Activated T-cell treated with anti-CD3 and anti-CD28 coated beads, Interleukin-2, amount 50 U/mL, for 4 hours (primary cell): Measurements from ENCODE around the gene CDH6. TPM values are rescaled to one million over a fixed set of nuclear protein-coding genes. Genes with fewer than 3 reads are reported as not detected.

ENCODE experiments used
- ATAC-seq, 2 donors: fragments of 200-7000 bp; cut with Tn5 transposase; one replicate each; pipeline ENCODE4 v1.10.0; 2021
- DNase-seq: peaks from one replicate; pipeline ENCODE4 v3.0.0-alpha.2; 2020
- H3K27me3 Mint-ChIP-seq: one replicate; pipeline ENCODE4 v1.8.0; 2021; ENCODE audit warnings: low read depth, mixed read lengths
- H3K36me3 Mint-ChIP-seq: one replicate; pipeline ENCODE4 v1.8.0; 2022; ENCODE audit warnings: mixed read lengths; ENCODE audit not compliant: insufficient read depth
- H3K4me1 Mint-ChIP-seq: one replicate; pipeline ENCODE4 v1.8.0; 2021; ENCODE audit warnings: low read depth, mixed read lengths
- H3K4me3 Mint-ChIP-seq: one replicate; pipeline ENCODE4 v1.8.0; 2021; ENCODE audit warnings: mild to moderate bottlenecking, moderate library complexity, mixed read lengths
- H3K9me3 Mint-ChIP-seq: one replicate; pipeline ENCODE4 v1.8.0; 2021; ENCODE audit warnings: mixed read lengths
- total RNA-seq, 3 donors: library from RNA; stranded (reverse); gene quantifications; one replicate each; pipeline ENCODE4 v1.2.1, GENCODE V29; 2021

CDH6 gene
- total RNA-seq, 3 donors from 2014 or later: not detected

- Mint-ChIP-seq H3K4me3 (no peak overlapping the region), H3K4me1 (no peaks in the 10 kb centered on the region), H3K36me3 (no peaks in the 10 kb centered on the region), H3K27me3 (no peaks in the 10 kb centered on the region), H3K9me3 (no peaks in the 10 kb centered on the region)
- ATAC-seq (no peak), DNase-seq (no peak)
Measured at GRCh38 chr5:31291323-31291854, 97.9 kb downstream of the CDH6 start.

GRCh38 chr5:31300501-31300900 is 107.0 kb downstream of the CDH6 start:
- no peaks in the 10 kb centered on the region for H3K9me3 Mint-ChIP-seq

GRCh38 chr5:31301833-31302232 is 108.3 kb downstream of the CDH6 start:
- ATAC-seq (no peak), DNase-seq (no peak)
- H3K4me1 Mint-ChIP-seq: no peaks in the 10 kb centered on the region
- H3K4me3 Mint-ChIP-seq: no peak overlapping the region
- H3K27me3 Mint-ChIP-seq: peaks cover 3% of the 10 kb centered on the region
- H3K9me3 Mint-ChIP-seq: no peaks in the 10 kb centered on the region
- no peaks in the 10 kb centered on the region for H3K36me3 Mint-ChIP-seq

More at GRCh38 chr5:31300501-31300900, 107.0 kb downstream of the CDH6 start:
- no peak overlapping the region for H3K4me3 Mint-ChIP-seq
- DNase-seq: no peak
- H3K4me1 Mint-ChIP-seq: no peaks in the 10 kb centered on the region
- H3K27me3 Mint-ChIP-seq: peaks cover 3% of the 10 kb centered on the region
- no peak for ATAC-seq
- no peaks in the 10 kb centered on the region for H3K36me3 Mint-ChIP-seq

- DNase-seq (no peak), ATAC-seq (no peak)
- no peaks in the 10 kb centered on the region for H3K9me3 Mint-ChIP-seq
- H3K4me3 Mint-ChIP-seq: no peak overlapping the region
- no peaks in the 10 kb centered on the region for H3K4me1 Mint-ChIP-seq
- H3K36me3 Mint-ChIP-seq: no peaks in the 10 kb centered on the region
- H3K27me3 Mint-ChIP-seq: no peaks in the 10 kb centered on the region
Measured at GRCh38 chr5:31303688-31304087, 110.2 kb downstream of the CDH6 start.

GRCh38 chr5:31317665-31318064 is 124.2 kb downstream of the CDH6 start:
- no peak for ATAC-seq
- Mint-ChIP-seq H3K27me3 (peaks cover 2% of the 10 kb centered on the region), H3K4me1 (no peaks in the 10 kb centered on the region), H3K4me3 (no peak overlapping the region), H3K36me3 (no peaks in the 10 kb centered on the region), H3K9me3 (peaks cover 7% of the 10 kb centered on the region)
- no peak for DNase-seq

GRCh38 chr5:31319335-31319734 is 125.8 kb downstream of the CDH6 start:
- no peaks in the 10 kb centered on the region for H3K4me1 Mint-ChIP-seq
- peaks cover 7% of the 10 kb centered on the region for H3K9me3 Mint-ChIP-seq
- peaks cover 2% of the 10 kb centered on the region for H3K27me3 Mint-ChIP-seq
- no peaks in the 10 kb centered on the region for H3K36me3 Mint-ChIP-seq
- no peak for ATAC-seq
- DNase-seq: no peak
- H3K4me3 Mint-ChIP-seq: no peak overlapping the region

- no peak for DNase-seq
- Mint-ChIP-seq H3K4me3 (no peak overlapping the region), H3K27me3 (peaks cover 2% of the 10 kb centered on the region), H3K36me3 (no peaks in the 10 kb centered on the region), H3K4me1 (no peaks in the 10 kb centered on the region), H3K9me3 (peaks cover 2% of the 10 kb centered on the region)
- ATAC-seq: no peak
Measured at GRCh38 chr5:31322946-31323345, 129.5 kb downstream of the CDH6 start.

GRCh38 chr5:31324842-31325241 is 131.4 kb downstream of the CDH6 start:
- peaks cover 2% of the 10 kb centered on the region for H3K27me3 Mint-ChIP-seq
- no peaks in the 10 kb centered on the region for H3K4me1 Mint-ChIP-seq
- no peak overlapping the region for H3K4me3 Mint-ChIP-seq
- no peaks in the 10 kb centered on the region for H3K36me3 Mint-ChIP-seq
- DNase-seq (no peak), ATAC-seq (no peak)
- no peaks in the 10 kb centered on the region for H3K9me3 Mint-ChIP-seq

GRCh38 chr5:31328040-31328733 is 134.7 kb downstream of the CDH6 start:
- Mint-ChIP-seq H3K4me1 (no peaks in the 10 kb centered on the region), H3K27me3 (no peaks in the 10 kb centered on the region), H3K4me3 (no peak overlapping the region), H3K36me3 (no peaks in the 10 kb centered on the region), H3K9me3 (no peaks in the 10 kb centered on the region)
- DNase-seq (no peak), ATAC-seq (no peak)

- H3K4me3 Mint-ChIP-seq: no peak overlapping the region
- H3K4me1 Mint-ChIP-seq: no peaks in the 10 kb centered on the region
- H3K27me3 Mint-ChIP-seq: no peaks in the 10 kb centered on the region
- DNase-seq (no peak), ATAC-seq (no peak)
- no peaks in the 10 kb centered on the region for H3K9me3 Mint-ChIP-seq
- no peaks in the 10 kb centered on the region for H3K36me3 Mint-ChIP-seq
Measured at GRCh38 chr5:31329715-31330114, 136.2 kb downstream of the CDH6 start.

GRCh38 chr5:31332160-31332559 is 138.7 kb downstream of the CDH6 start:
- no peaks in the 10 kb centered on the region for H3K36me3 Mint-ChIP-seq

GRCh38 chr5:31333475-31333874 is 140.0 kb downstream of the CDH6 start:
- H3K27me3 Mint-ChIP-seq: no peaks in the 10 kb centered on the region
- H3K9me3 Mint-ChIP-seq: no peaks in the 10 kb centered on the region
- H3K4me3 Mint-ChIP-seq: no peak overlapping the region
- no peak for DNase-seq
- no peak for ATAC-seq
- no peaks in the 10 kb centered on the region for H3K36me3 Mint-ChIP-seq
- no peaks in the 10 kb centered on the region for H3K4me1 Mint-ChIP-seq

More at GRCh38 chr5:31332160-31332559, 138.7 kb downstream of the CDH6 start:
- ATAC-seq (no peak), DNase-seq (no peak)
- no peaks in the 10 kb centered on the region for H3K27me3 Mint-ChIP-seq
- no peaks in the 10 kb centered on the region for H3K4me1 Mint-ChIP-seq
- H3K9me3 Mint-ChIP-seq: no peaks in the 10 kb centered on the region
- H3K4me3 Mint-ChIP-seq: no peak overlapping the region

GRCh38 chr5:31334061-31334860 is 140.8 kb downstream of the CDH6 start:
- Mint-ChIP-seq H3K9me3 (no peaks in the 10 kb centered on the region), H3K4me1 (no peaks in the 10 kb centered on the region), H3K36me3 (no peaks in the 10 kb centered on the region), H3K27me3 (peaks cover 2% of the 10 kb centered on the region), H3K4me3 (no peak overlapping the region)
- DNase-seq (no peak), ATAC-seq (no peak)

- no peaks in the 10 kb centered on the region for H3K36me3 Mint-ChIP-seq
- no peak overlapping the region for H3K4me3 Mint-ChIP-seq
- H3K9me3 Mint-ChIP-seq: no peaks in the 10 kb centered on the region
- no peak for DNase-seq
- H3K27me3 Mint-ChIP-seq: peaks cover 2% of the 10 kb centered on the region
- ATAC-seq: no peak
- no peaks in the 10 kb centered on the region for H3K4me1 Mint-ChIP-seq
Measured at GRCh38 chr5:31335456-31335855, 142.0 kb downstream of the CDH6 start.

GRCh38 chr5:31343946-31344345 is 150.5 kb downstream of the CDH6 start:
- H3K4me3 Mint-ChIP-seq: no peak overlapping the region
- H3K4me1 Mint-ChIP-seq: no peaks in the 10 kb centered on the region
- ATAC-seq (no peak), DNase-seq (no peak)
- H3K9me3 Mint-ChIP-seq: no peaks in the 10 kb centered on the region
- H3K36me3 Mint-ChIP-seq: no peaks in the 10 kb centered on the region
- H3K27me3 Mint-ChIP-seq: no peaks in the 10 kb centered on the region
